NB4 (cell line): Measurements from ENCODE around the gene LONP2.

Experiments used
- DNase-seq: peaks from one replicate; pipeline ENCODE4 v3.0.0; 2010; ENCODE audit warnings: low read depth
- H3K4me3 ChIP-seq: one replicate; pipeline ENCODE4 v1.5.1; 2011; ENCODE audit warnings: mild to moderate bottlenecking, low read depth, low read length, moderate library complexity
- MYC ChIP-seq: IDR thresholded peaks from 2 replicates; pipeline ENCODE4 v1.6.1; 2011; ENCODE audit warnings: low read depth, low read length
- POLR2A ChIP-seq: IDR thresholded peaks from 2 replicates; pipeline ENCODE4 v1.6.1; 2011; ENCODE audit warnings: mild to moderate bottlenecking; ENCODE audit not compliant: insufficient read length; ENCODE audit errors: extremely low read depth
- TF ChIP-seq, protein P1 (sequence below): IDR thresholded peaks from 2 replicates; pipeline ENCODE4 v1.6.1; 2011; ENCODE audit warnings: low read depth, low read length
- TF ChIP-seq, protein P2 (sequence below): IDR thresholded peaks from one replicate; pipeline ENCODE4 v1.5.1; 2012; ENCODE audit warnings: low read depth, low read length

LONP2 gene

DNA sequence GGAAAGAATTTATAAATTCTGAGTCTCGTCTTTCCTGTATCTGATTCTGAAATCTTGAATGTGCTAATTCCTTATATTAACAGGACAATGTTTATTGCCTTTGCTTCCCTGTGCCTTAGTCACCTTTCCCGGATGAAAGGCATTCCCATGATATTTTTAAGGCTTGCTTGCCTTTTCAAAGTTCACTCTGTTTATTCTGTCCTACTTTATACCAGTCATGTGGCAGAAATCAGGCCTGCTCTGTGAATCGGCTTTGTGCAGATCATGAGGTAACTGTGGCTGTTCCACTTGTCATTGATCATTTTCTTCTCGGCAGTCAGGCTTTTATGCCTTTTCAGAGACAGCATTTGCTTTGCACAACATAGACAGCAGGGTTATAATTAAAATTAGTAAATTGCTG is 32.0 kb downstream of the LONP2 start:
- TF ChIP-seq, protein P1, sequence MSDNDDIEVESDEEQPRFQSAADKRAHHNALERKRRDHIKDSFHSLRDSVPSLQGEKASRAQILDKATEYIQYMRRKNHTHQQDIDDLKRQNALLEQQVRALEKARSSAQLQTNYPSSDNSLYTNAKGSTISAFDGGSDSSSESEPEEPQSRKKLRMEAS: no peak
- TF ChIP-seq, protein P2, sequence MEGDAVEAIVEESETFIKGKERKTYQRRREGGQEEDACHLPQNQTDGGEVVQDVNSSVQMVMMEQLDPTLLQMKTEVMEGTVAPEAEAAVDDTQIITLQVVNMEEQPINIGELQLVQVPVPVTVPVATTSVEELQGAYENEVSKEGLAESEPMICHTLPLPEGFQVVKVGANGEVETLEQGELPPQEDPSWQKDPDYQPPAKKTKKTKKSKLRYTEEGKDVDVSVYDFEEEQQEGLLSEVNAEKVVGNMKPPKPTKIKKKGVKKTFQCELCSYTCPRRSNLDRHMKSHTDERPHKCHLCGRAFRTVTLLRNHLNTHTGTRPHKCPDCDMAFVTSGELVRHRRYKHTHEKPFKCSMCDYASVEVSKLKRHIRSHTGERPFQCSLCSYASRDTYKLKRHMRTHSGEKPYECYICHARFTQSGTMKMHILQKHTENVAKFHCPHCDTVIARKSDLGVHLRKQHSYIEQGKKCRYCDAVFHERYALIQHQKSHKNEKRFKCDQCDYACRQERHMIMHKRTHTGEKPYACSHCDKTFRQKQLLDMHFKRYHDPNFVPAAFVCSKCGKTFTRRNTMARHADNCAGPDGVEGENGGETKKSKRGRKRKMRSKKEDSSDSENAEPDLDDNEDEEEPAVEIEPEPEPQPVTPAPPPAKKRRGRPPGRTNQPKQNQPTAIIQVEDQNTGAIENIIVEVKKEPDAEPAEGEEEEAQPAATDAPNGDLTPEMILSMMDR: no peak
- no peak for TF ChIP-seq MYC
- TF ChIP-seq POLR2A: no peak
- no peak overlapping the region for H3K4me3 ChIP-seq
- DNase-seq: no peak

DNA sequence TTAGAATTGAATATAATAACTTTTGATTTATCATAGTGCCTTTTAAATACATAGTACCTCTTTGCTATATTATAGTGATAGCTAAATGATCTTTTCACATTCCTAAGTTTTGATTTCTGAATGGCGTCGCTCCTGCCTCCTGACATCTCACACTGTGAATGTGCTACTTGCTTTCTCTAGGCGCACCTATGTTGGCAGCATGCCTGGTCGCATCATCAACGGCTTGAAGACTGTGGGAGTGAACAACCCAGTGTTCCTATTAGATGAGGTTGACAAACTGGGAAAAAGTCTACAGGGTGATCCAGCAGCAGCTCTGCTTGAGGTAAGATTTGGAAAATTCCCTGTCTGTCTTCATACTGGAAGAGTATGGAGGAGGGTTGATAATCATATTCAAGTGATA is 33.1 kb downstream of the LONP2 start:
- TF ChIP-seq MYC: no peak
- no peak for TF ChIP-seq POLR2A
- TF ChIP-seq, protein P1: no peak
- TF ChIP-seq, protein P2: no peak
- no peak for DNase-seq
- no peak overlapping the region for H3K4me3 ChIP-seq

DNA sequence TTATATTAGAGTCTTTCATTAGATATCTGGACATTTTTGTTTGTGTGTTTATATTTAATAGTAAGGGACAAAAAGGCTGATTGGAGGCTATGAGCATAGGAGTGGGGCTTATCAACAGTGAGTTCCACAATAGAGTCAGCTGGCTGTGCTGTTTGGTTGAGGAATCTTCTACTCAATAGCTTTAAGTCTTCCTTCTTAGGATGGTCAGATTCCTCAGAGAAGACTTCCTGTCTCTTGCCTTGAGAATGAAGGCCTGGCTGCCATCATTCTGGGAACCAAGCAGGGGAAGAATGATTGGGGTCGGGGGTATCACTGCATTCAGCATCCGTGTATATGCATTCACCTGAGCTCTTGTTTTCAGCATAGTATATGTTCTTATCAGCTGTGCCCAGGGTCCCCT is 35.1 kb downstream of the LONP2 start:
- TF ChIP-seq, protein P1: no peak
- TF ChIP-seq MYC: no peak
- TF ChIP-seq POLR2A: no peak
- TF ChIP-seq, protein P2: no peak
- H3K4me3 ChIP-seq: no peak overlapping the region
- DNase-seq: no peak

DNA sequence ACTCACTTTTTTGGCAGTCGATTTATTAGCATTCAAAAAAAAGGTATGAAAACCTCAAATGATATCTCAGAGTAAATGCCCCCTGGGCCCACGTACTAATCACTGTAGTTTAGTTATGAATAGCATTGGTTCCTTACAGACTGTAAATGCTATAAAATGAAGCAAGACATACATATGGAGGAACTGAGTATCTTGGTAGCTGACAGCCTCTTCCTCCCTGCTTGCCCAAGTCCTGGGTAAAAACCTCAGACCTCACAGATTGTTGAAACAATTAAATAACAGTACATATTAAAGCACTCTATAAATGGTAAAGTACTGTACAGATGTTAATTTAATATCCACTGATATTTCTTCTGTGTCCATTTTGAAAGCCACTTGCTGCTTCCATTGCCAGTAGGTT is 36.4 kb downstream of the LONP2 start:
- H3K4me3 ChIP-seq: no peak overlapping the region
- DNase-seq: peak; percentile 9
- TF ChIP-seq, protein P2: no peak
- TF ChIP-seq POLR2A (no peak), MYC (no peak)
- TF ChIP-seq, protein P1: no peak

DNA sequence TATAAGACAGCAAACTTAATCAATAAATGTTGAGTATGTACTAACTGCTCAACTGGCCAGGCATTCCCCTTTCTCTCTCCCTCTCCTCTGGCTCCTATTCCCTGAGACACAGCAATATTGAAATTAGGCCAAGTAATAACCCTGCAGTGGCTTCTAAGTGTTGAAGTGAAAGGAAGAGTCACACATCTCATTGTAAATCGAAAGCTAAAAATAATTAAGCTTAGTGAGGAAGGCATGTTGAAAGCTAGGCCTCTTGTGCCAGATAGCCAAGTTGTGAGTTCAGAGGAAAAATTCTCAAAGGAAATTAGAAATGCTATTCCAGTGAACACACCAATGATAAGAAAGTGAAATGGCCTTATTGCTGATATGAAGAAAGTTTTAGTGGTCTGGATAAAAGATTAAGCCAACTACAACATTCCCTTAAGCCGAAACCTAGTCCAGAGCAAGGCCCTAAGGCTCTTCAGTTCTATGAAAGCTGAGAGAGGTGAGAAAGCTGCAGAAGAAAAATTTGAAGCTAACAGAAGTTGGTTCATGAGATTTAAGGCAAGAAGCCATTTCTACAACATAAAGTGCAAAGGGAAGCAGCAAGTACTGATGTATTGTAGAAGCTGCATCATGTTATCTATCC is 38.6 kb downstream of the LONP2 start:
- no peak for DNase-seq
- TF ChIP-seq, protein P1: no peak
- TF ChIP-seq, protein P2: no peak
- TF ChIP-seq MYC (no peak), POLR2A (no peak)
- no peak overlapping the region for H3K4me3 ChIP-seq

DNA sequence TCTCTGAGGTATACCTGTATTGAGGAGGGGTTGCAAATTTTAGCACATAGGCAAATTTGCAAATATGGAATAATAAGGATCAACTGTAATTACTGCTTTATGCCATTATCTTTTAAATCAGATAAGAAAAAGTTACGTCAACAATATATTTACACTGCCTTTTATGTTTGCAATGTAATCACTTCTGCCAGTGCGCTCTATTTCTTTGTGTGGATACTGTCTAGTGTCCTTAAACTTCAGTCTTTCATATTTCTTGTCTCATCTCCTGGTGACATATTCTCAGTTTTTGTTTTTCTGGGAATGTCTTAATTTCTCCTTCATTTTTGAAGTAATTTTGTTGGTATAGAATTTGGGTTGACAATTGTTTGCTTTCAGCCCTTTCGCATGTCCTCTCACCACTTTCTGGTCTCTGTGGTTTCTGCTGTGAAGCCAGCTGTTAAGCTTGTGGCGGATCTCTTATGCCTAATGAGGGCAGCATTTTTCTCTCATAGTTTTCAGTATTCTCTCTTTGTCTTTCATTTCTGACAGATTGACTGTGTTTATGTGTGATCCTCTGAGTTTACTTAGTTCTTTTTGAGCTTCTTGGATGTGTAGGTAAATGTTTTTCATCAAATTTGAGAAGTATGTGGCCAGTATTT is 40.8 kb downstream of the LONP2 start:
- TF ChIP-seq POLR2A: no peak
- TF ChIP-seq, protein P2: peak; percentile 1
- no peak for TF ChIP-seq MYC
- TF ChIP-seq, protein P1: no peak
- H3K4me3 ChIP-seq: no peak overlapping the region
- peak; percentile 66 for DNase-seq
